GM12878 (cell line): ENCODE results near the gene CSTPP1. TPM values are rescaled to one million over a fixed set of nuclear protein-coding genes. Genes with fewer than 3 reads are reported as not detected.

ENCODE experiments used
- CBX3 ChIP-seq: fragments of 200-600 bp; sonication (generic); IDR thresholded peaks from 2 replicates; pipeline ENCODE4 v1.6.1; 2016; ENCODE audit warnings: low read depth, borderline replicate concordance
- CHD1 ChIP-seq: IDR thresholded peaks from 2 replicates; pipeline ENCODE4 v1.6.1; 2012; ENCODE audit warnings: low read depth, low read length, improper control_type of control experiment
- YY1 ChIP-seq: IDR thresholded peaks from 2 replicates; pipeline ENCODE4 v1.6.1; 2011; ENCODE audit warnings: low read depth, mild to moderate bottlenecking, low read length
- polyA plus RNA-seq, 11 experiments: library from polyadenylated mRNA; depleted of rRNA in 4 of 11; unstranded in 6 of 11; stranded (reverse) in 5 of 11; fragments of >200 nt; fragmentation: Nextera tagmentation in 4 of 11; fragmentation: Illumina TruSeq in 1 of 11; extraction: Ambion mirVana in 4 of 11; extraction: Trizol in 1 of 11; gene quantifications; 1 replicate in 1 of 11; 2 replicates in 10 of 11; pipeline versions ENCODE4 v1.2.1 to v1.2.3, GENCODE V29; 2011 to 2016; ENCODE audit warnings: inconsistent platforms in 2 of 11, missing spikeins in 2 of 11, low read depth in 1 of 11
- total RNA-seq, 4 experiments: library from RNA; depleted of rRNA in 3 of 4; stranded (reverse); fragments of >200 nt in 3 of 4; fragmentation: Illumina TruSeq in 1 of 4; extraction: Trizol in 1 of 4; gene quantifications; 2 replicates each; pipeline versions ENCODE4 v1.2.1 to v1.2.3, GENCODE V29; 2013 to 2021
- TF ChIP-seq, protein P1 (sequence below): fragments of 450-650 bp; IDR thresholded peaks from 2 replicates; pipeline ENCODE4 v1.6.1; 2016; ENCODE audit warnings: mild to moderate bottlenecking, moderate library complexity, borderline replicate concordance
- TF ChIP-seq, protein P2 (sequence below): fragments of 450-650 bp; IDR thresholded peaks from 2 replicates; pipeline ENCODE4 v1.6.1; 2017; ENCODE audit warnings: mild to moderate bottlenecking

Gene CSTPP1
- total and polyA plus RNA-seq, 10 of the 15 experiments (the other 5 are each of a cell fraction or from before 2014, with no cell fraction given), result 7.1 to 23.4 (median 17.5) TPM

DNA sequence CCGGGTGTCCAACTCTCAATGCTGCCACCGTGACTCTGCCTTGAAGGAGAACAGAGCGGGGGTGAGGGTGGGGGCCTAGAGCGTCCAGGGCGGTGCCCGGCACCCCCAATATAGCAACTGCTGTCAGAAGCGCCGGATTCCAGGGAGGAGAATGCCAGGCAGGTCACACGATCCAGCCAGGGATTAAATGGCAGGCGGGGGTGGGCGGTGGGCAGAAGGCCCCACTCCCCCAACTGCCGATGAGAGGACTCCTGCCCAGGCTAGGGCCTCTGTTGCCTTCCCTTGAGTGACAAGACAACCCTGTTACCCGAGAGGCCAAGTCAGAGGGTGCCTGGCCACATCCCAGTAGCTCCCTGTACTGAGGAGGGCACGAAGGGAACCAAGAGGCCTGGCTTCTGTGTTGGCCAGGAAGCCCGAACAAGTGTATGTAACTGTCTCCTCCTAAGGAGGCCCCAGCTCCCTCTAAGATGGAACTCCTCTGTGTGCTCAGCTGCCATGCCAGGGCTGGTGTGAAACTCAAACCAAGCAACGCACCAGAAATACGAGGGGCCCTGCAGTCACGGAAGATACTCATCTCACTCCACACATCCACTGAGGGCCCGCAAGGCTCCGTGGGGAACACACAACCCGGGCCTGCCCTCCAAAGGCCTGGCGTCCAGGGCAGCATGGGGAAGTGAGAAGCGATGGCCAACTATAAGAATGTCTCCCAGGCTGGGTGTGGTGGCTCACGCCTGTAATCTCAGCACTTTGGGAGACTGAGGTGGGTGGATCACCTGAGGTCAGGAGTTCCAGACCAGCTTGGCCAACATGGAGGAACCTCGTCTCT lies 246.7 kb downstream of the CSTPP1 start (continued):
- TF ChIP-seq, protein P1, sequence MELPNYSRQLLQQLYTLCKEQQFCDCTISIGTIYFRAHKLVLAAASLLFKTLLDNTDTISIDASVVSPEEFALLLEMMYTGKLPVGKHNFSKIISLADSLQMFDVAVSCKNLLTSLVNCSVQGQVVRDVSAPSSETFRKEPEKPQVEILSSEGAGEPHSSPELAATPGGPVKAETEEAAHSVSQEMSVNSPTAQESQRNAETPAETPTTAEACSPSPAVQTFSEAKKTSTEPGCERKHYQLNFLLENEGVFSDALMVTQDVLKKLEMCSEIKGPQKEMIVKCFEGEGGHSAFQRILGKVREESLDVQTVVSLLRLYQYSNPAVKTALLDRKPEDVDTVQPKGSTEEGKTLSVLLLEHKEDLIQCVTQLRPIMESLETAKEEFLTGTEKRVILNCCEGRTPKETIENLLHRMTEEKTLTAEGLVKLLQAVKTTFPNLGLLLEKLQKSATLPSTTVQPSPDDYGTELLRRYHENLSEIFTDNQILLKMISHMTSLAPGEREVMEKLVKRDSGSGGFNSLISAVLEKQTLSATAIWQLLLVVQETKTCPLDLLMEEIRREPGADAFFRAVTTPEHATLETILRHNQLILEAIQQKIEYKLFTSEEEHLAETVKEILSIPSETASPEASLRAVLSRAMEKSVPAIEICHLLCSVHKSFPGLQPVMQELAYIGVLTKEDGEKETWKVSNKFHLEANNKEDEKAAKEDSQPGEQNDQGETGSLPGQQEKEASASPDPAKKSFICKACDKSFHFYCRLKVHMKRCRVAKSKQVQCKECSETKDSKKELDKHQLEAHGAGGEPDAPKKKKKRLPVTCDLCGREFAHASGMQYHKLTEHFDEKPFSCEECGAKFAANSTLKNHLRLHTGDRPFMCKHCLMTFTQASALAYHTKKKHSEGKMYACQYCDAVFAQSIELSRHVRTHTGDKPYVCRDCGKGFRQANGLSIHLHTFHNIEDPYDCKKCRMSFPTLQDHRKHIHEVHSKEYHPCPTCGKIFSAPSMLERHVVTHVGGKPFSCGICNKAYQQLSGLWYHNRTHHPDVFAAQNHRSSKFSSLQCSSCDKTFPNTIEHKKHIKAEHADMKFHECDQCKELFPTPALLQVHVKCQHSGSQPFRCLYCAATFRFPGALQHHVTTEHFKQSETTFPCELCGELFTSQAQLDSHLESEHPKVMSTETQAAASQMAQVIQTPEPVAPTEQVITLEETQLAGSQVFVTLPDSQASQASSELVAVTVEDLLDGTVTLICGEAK, result no peak
- TF ChIP-seq CBX3 (no peak), CHD1 (no peak), YY1 (no peak)
- TF ChIP-seq, protein P2, sequence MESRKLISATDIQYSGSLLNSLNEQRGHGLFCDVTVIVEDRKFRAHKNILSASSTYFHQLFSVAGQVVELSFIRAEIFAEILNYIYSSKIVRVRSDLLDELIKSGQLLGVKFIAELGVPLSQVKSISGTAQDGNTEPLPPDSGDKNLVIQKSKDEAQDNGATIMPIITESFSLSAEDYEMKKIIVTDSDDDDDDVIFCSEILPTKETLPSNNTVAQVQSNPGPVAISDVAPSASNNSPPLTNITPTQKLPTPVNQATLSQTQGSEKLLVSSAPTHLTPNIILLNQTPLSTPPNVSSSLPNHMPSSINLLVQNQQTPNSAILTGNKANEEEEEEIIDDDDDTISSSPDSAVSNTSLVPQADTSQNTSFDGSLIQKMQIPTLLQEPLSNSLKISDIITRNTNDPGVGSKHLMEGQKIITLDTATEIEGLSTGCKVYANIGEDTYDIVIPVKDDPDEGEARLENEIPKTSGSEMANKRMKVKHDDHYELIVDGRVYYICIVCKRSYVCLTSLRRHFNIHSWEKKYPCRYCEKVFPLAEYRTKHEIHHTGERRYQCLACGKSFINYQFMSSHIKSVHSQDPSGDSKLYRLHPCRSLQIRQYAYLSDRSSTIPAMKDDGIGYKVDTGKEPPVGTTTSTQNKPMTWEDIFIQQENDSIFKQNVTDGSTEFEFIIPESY, result no peak
